ENCODE data around the gene PLEKHA8.
A peak's percentile ranks its signal among the peaks of the same experiment; 100 is the strongest.

PLEKHA8 gene

DNA sequence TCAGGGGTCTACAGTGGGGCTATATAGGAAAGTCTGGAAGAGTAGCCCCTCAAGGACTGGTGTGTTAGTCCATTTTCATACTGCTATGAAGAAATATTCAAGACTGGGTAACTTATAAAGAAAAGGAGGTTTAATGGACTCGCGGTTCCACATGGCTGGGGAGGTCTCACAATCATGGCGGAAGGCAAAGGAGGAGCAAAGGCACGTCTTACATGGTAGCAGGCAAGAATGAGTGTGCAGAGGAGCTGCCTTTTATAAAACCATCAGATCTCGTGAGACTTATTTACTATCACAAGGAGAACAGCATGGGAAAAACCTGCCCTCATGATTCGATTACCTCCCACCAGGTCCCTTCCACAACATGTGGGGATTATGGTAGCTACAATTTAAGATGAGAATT, 4.7 kb upstream of the PLEKHA8 start:
- Histone ChIP-seq H3K9ac (ENCODE audit: low read depth, low read length, poor library complexity, severe bottlenecking) (no peak overlapping the region), H3K27me3 (ENCODE audit: insufficient read depth, low read length, poor library complexity, severe bottlenecking) (no peaks in the 10 kb centered on the region), H3K36me3 (ENCODE audit: insufficient read depth, low read length) (peaks cover under 1% of the 10 kb centered on the region; the same call in 1 of the 2 replicates), H3F3A (ENCODE audit: low read depth) (no peaks in the 10 kb centered on the region), H4K20me1 (ENCODE audit: insufficient read depth, low read length, poor library complexity, severe bottlenecking) (no peaks in the 10 kb centered on the region), H3K9me2 (replicated peaks; ENCODE audit: low read depth, low read length) (no peaks in the 10 kb centered on the region), H3K4me3 (ENCODE audit: low read length, poor library complexity, severe bottlenecking) (peak overlapping the region; percentile 85), H3K9me3 (ENCODE audit: insufficient read depth, low read depth, low read length) (no peaks in the 10 kb centered on the region), H3K4me2 (ENCODE audit: low read depth, low read length, poor library complexity, severe bottlenecking) (peak overlapping the region; percentile 84), H3K4me1 (ENCODE audit: insufficient read depth, low read length, poor library complexity, severe bottlenecking) (peaks cover 48% of the 10 kb centered on the region), H2AFZ (ENCODE audit: low read length) (no peak overlapping the region), H3K79me2 (ENCODE audit: insufficient read depth, low read length) (peaks cover 35% of the 10 kb centered on the region)
- no peak for TF ChIP-seq EZH2phosphoT487 (IDR thresholded peaks at IDR 0.05; ENCODE audit: borderline replicate concordance)
- TF ChIP-seq, protein P1, sequence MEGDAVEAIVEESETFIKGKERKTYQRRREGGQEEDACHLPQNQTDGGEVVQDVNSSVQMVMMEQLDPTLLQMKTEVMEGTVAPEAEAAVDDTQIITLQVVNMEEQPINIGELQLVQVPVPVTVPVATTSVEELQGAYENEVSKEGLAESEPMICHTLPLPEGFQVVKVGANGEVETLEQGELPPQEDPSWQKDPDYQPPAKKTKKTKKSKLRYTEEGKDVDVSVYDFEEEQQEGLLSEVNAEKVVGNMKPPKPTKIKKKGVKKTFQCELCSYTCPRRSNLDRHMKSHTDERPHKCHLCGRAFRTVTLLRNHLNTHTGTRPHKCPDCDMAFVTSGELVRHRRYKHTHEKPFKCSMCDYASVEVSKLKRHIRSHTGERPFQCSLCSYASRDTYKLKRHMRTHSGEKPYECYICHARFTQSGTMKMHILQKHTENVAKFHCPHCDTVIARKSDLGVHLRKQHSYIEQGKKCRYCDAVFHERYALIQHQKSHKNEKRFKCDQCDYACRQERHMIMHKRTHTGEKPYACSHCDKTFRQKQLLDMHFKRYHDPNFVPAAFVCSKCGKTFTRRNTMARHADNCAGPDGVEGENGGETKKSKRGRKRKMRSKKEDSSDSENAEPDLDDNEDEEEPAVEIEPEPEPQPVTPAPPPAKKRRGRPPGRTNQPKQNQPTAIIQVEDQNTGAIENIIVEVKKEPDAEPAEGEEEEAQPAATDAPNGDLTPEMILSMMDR (conservative IDR thresholded peaks at IDR 0.05; ENCODE audit: low read length), result no peak

DNA sequence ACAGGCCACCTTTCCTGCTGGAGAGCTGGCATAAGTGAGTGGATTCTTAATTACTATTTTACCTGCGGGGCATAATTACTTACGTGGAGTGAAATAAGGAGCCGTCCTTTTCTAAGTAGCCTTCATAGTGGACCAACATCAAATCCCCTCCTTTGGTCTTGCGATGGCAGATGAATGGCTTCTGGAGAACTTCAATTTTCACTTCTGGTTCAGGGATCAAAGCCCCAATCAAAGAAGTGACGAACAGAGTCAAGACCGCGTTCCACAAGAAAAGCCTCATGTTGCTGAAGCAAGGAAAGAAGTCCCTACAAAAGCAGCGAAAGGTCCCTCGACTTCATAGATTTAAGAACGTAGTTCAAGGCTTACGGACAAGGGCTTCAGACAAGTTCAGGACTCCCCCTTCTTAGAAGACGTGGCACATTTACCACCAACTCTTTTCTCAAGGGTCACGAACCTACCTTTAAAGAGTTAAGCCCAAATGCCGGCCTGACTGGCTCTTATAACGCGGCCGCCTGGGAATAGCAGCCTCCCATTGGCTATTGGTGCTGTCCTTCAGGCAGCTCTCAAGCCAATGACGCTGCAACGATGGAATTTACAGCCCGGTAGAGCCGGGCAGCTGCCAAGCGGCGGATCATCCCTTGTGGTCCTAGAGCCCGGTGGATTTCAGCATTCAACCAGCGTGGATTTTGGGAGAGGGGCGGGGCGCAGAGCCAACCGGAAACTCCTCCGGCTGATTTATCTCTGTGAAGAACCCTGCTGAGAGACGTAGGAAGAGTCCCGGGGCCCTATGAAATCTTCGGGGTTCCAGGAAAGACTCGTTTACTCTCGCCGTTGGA, 1.8 kb upstream of the PLEKHA8 start, which contains the start of gene FKBP14:
Gene FKBP14 (minus strand): TSS at position 474 of the 836 bp plus-strand sequence. CDS start 194 bp downstream, at position 280.
- Histone ChIP-seq H3K79me2 (ENCODE audit: insufficient read depth, low read length) (peaks cover 64% of the 10 kb centered on the region), H3K9me2 (replicated peaks; ENCODE audit: low read depth, low read length) (no peaks in the 10 kb centered on the region), H3K9ac (ENCODE audit: low read depth, low read length, poor library complexity, severe bottlenecking) (peak within 1 kb of the TSS; percentile 80), H2AFZ (ENCODE audit: low read length) (peak within 1 kb of the TSS; percentile 94), H3K4me2 (ENCODE audit: low read depth, low read length, poor library complexity, severe bottlenecking) (peak within 1 kb of the TSS; percentile 99), H3K9me3 (ENCODE audit: insufficient read depth, low read depth, low read length) (no peaks in the 10 kb centered on the region), H3K27me3 (ENCODE audit: insufficient read depth, low read length, poor library complexity, severe bottlenecking) (no peaks in the 10 kb centered on the region), H3K36me3 (ENCODE audit: insufficient read depth, low read length) (no peaks in the 10 kb centered on the region), H3K4me1 (ENCODE audit: insufficient read depth, low read length, poor library complexity, severe bottlenecking) (peaks cover 59% of the 10 kb centered on the region), H4K20me1 (ENCODE audit: insufficient read depth, low read length, poor library complexity, severe bottlenecking) (peaks cover 13% of the 10 kb centered on the region), H3K4me3 (ENCODE audit: low read length, poor library complexity, severe bottlenecking) (peak within 1 kb of the TSS; percentile 85), H3F3A (ENCODE audit: low read depth) (no peaks in the 10 kb centered on the region)
- TF ChIP-seq EZH2phosphoT487 (IDR thresholded peaks at IDR 0.05; ENCODE audit: borderline replicate concordance), result no peak
- TF ChIP-seq, protein P1 (conservative IDR thresholded peaks at IDR 0.05; ENCODE audit: low read length), result no peak

DNA sequence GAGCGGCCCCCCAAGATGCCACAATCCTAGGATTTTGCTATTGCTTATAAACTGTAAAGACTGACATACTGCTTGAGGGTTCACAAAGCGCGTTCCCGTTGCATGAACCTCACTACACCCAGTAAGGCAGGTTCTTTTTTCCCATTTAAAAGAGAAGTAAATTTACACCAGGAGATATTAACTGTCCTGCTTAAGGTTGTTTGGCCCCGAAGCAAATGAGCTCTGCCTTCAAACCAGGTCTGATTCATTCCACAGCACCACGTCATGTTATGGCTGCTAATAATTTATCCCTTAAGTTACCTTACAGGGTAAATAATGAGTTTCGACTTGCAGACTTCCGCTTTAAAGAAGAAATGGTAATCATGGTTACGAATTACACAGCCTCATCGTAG, 1.2 kb upstream of the PLEKHA8 start:
- TF ChIP-seq EZH2phosphoT487 (IDR thresholded peaks at IDR 0.05; ENCODE audit: borderline replicate concordance), result no peak
- TF ChIP-seq, protein P1 (conservative IDR thresholded peaks at IDR 0.05; ENCODE audit: low read length), result no peak
- Histone ChIP-seq H3K4me3 (ENCODE audit: low read length, poor library complexity, severe bottlenecking) (peak overlapping the region; percentile 85), H4K20me1 (ENCODE audit: insufficient read depth, low read length, poor library complexity, severe bottlenecking) (peaks cover 13% of the 10 kb centered on the region), H3K4me1 (ENCODE audit: insufficient read depth, low read length, poor library complexity, severe bottlenecking) (peaks cover 64% of the 10 kb centered on the region), H3K36me3 (ENCODE audit: insufficient read depth, low read length) (no peaks in the 10 kb centered on the region), H3K27me3 (ENCODE audit: insufficient read depth, low read length, poor library complexity, severe bottlenecking) (no peaks in the 10 kb centered on the region), H3K9me2 (replicated peaks; ENCODE audit: low read depth, low read length) (no peaks in the 10 kb centered on the region), H3K9ac (ENCODE audit: low read depth, low read length, poor library complexity, severe bottlenecking) (peak overlapping the region; percentile 70), H3F3A (ENCODE audit: low read depth) (no peaks in the 10 kb centered on the region), H3K9me3 (ENCODE audit: insufficient read depth, low read depth, low read length) (no peaks in the 10 kb centered on the region), H3K79me2 (ENCODE audit: insufficient read depth, low read length) (peaks cover 70% of the 10 kb centered on the region), H3K4me2 (ENCODE audit: low read depth, low read length, poor library complexity, severe bottlenecking) (peak overlapping the region; percentile 99), H2AFZ (ENCODE audit: low read length) (peak overlapping the region; percentile 90)

All from Loucy (cell line).